HG02981 (cell line): ENCODE measurements around the gene IL10RA.
"Not testable (repeated sequence)": the region's sequence is repeated elsewhere in the genome, so short reads cannot be mapped to it uniquely, and the experiment has no call there.

Source experiments
- ATAC-seq: cut with Tn5 transposase; IDR thresholded peaks from one replicate; pipeline ENCODE4 v1.9.1; 2021; ENCODE audit warnings: mild to moderate bottlenecking, moderate library complexity; ENCODE audit not compliant: unreplicated experiment

IL10RA gene

GRCh38 chr11:118005224-118006152 lies 19.3 kb downstream of the IL10RA start:
- ATAC-seq, result no peak

- no peak for ATAC-seq
Measured at GRCh38 chr11:118006153-118006534, 19.9 kb downstream of the IL10RA start.

GRCh38 chr11:118007040-118007439 lies 20.8 kb downstream of the IL10RA start:
- no peak for ATAC-seq

GRCh38 chr11:118007563-118008270 lies 21.5 kb downstream of the IL10RA start:
- ATAC-seq, result not testable (repeated sequence)

- ATAC-seq, result no peak
Measured at GRCh38 chr11:118008271-118008911, 22.2 kb downstream of the IL10RA start.

- ATAC-seq, result peak; percentile 2
Measured at GRCh38 chr11:118009864-118010737, 23.9 kb downstream of the IL10RA start.

GRCh38 chr11:118010738-118011461 lies 24.7 kb downstream of the IL10RA start:
- peak; percentile 73 for ATAC-seq

- ATAC-seq, result no peak
Measured at GRCh38 chr11:118012083-118012669, 26.0 kb downstream of the IL10RA start.

- no peak for ATAC-seq
Measured at GRCh38 chr11:118014022-118014421, 27.8 kb downstream of the IL10RA start.

GRCh38 chr11:118015385-118015841 lies 29.2 kb downstream of the IL10RA start:
- ATAC-seq, result no peak

GRCh38 chr11:118016104-118016503 lies 29.9 kb downstream of the IL10RA start:
- no peak for ATAC-seq

- no peak for ATAC-seq
Measured at GRCh38 chr11:118017111-118017510, 30.9 kb downstream of the IL10RA start.

GRCh38 chr11:118017631-118018315 lies 31.6 kb downstream of the IL10RA start:
- no peak for ATAC-seq

- ATAC-seq, result no peak
Measured at GRCh38 chr11:118018401-118018800, 32.2 kb downstream of the IL10RA start.

- ATAC-seq, result no peak
Measured at GRCh38 chr11:118021146-118021545, 35.0 kb downstream of the IL10RA start.

- ATAC-seq, result no peak
Measured at GRCh38 chr11:118027694-118028093, 41.5 kb downstream of the IL10RA start.

- ATAC-seq, result no peak
Measured at GRCh38 chr11:118028626-118029025, 42.4 kb downstream of the IL10RA start.

- no peak for ATAC-seq
Measured at GRCh38 chr11:118033443-118033842, 47.2 kb downstream of the IL10RA start.

- ATAC-seq, result no peak
Measured at GRCh38 chr11:118042141-118042540, 55.9 kb downstream of the IL10RA start.
